GM12878 (cell line): ENCODE results near the gene MND1. TPM values are rescaled to one million over a fixed set of nuclear protein-coding genes. Genes with fewer than 3 reads are reported as not detected.
A peak's percentile ranks its signal among the peaks of the same experiment; 100 is the strongest.

Source experiments
- BMI1 ChIP-seq: fragments of 450-650 bp; IDR thresholded peaks from 2 replicates; pipeline ENCODE4 v1.6.1; 2016; ENCODE audit warnings: mild to moderate bottlenecking, moderate library complexity, borderline replicate concordance
- CREB1 ChIP-seq: IDR thresholded peaks from 2 replicates; pipeline ENCODE4 v1.6.1; 2012; ENCODE audit warnings: low read depth, mild to moderate bottlenecking, inconsistent platforms
- CUX1 ChIP-seq: IDR thresholded peaks from 2 replicates; pipeline ENCODE4 v1.6.1; 2012; ENCODE audit warnings: improper control_type of control experiment, low read depth, low read length; ENCODE audit not compliant: insufficient replicate concordance
- E2F4 ChIP-seq: IDR thresholded peaks from 2 replicates; pipeline ENCODE4 v1.6.1; 2012; ENCODE audit warnings: low read depth, low read length, improper control_type of control experiment
- EZH2 ChIP-seq: IDR thresholded peaks from 2 replicates; pipeline ENCODE4 v1.6.1; 2012; ENCODE audit warnings: low read depth, mild to moderate bottlenecking, control low read depth, inconsistent platforms, low read length, borderline replicate concordance; ENCODE audit not compliant: control insufficient read depth
- HDAC2 ChIP-seq: fragments of 200-600 bp; sonication (generic); IDR thresholded peaks from 2 replicates; pipeline ENCODE4 v1.6.1; 2017
- JUND ChIP-seq: IDR thresholded peaks from 2 replicates; pipeline ENCODE4 v1.6.1; 2012; ENCODE audit warnings: low read depth, mild to moderate bottlenecking, low read length, improper control_type of control experiment, moderate library complexity
- KAT2A ChIP-seq: conservative IDR thresholded peaks from 2 replicates; pipeline ENCODE4 v1.6.1; 2011; ENCODE audit warnings: low read depth, low read length; ENCODE audit not compliant: control insufficient read depth
- MTA2 ChIP-seq: fragments of 450-650 bp; IDR thresholded peaks from 2 replicates; pipeline ENCODE4 v1.6.1; 2016; ENCODE audit warnings: low read depth, mild to moderate bottlenecking, moderate library complexity
- RELA ChIP-seq: fragments of 450-650 bp; IDR thresholded peaks from 2 replicates; pipeline ENCODE4 v1.8.0; 2014; ENCODE audit warnings: borderline replicate concordance; ENCODE audit not compliant: partially characterized antibody
- REST ChIP-seq: IDR thresholded peaks from 2 replicates; pipeline ENCODE4 v1.6.1; 2012; ENCODE audit warnings: mild to moderate bottlenecking, low read depth, low read length
- SMAD1 ChIP-seq: fragments of 450-650 bp; IDR thresholded peaks from 2 replicates; pipeline ENCODE4 v1.6.1; 2018; ENCODE audit warnings: mild to moderate bottlenecking, low read depth; ENCODE audit not compliant: partially characterized antibody
- SPI1 ChIP-seq: IDR thresholded peaks from 2 replicates; pipeline ENCODE4 v1.6.1; 2011; ENCODE audit warnings: low read depth, mild to moderate bottlenecking, low read length, moderate library complexity, borderline replicate concordance; ENCODE audit not compliant: insufficient read depth
- STAT1 ChIP-seq: fragments of 450-650 bp; conservative IDR thresholded peaks from 2 replicates; pipeline ENCODE4 v1.6.1; 2014; ENCODE audit warnings: antibody characterized with exemption, mild to moderate bottlenecking
- SUPT20H ChIP-seq: IDR thresholded peaks from 2 replicates; pipeline ENCODE4 v1.6.1; 2011; ENCODE audit warnings: low read depth, mild to moderate bottlenecking, low read length, moderate library complexity, borderline replicate concordance; ENCODE audit not compliant: control insufficient read depth
- polyA plus RNA-seq, 11 experiments: library from polyadenylated mRNA; depleted of rRNA in 4 of 11; unstranded in 6 of 11; stranded (reverse) in 5 of 11; fragments of >200 nt; fragmentation: Nextera tagmentation in 4 of 11; fragmentation: Illumina TruSeq in 1 of 11; extraction: Ambion mirVana in 4 of 11; extraction: Trizol in 1 of 11; gene quantifications; 1 replicate in 1 of 11; 2 replicates in 10 of 11; pipeline versions ENCODE4 v1.2.1 to v1.2.3, GENCODE V29; 2011 to 2016; ENCODE audit warnings: inconsistent platforms in 2 of 11, missing spikeins in 2 of 11, low read depth in 1 of 11
- total RNA-seq, 4 experiments: library from RNA; depleted of rRNA in 3 of 4; stranded (reverse); fragments of >200 nt in 3 of 4; fragmentation: Illumina TruSeq in 1 of 4; extraction: Trizol in 1 of 4; gene quantifications; 2 replicates each; pipeline versions ENCODE4 v1.2.1 to v1.2.3, GENCODE V29; 2013 to 2021

MND1 gene
- total and polyA plus RNA-seq, 10 of the 15 experiments (the other 5 are each of a cell fraction or from before 2014, with no cell fraction given): 17.7 to 58.1 (median 47.3) TPM

GRCh38 chr4:153432965-153433753, 88.7 kb downstream of the MND1 start (continued):
- no peak for TF ChIP-seq STAT1
- TF ChIP-seq CUX1: peak; percentile 59
- TF ChIP-seq JUND: peak; percentile 93; the same call in 1 of the 2 replicates
- no peak for TF ChIP-seq HDAC2
- no peak for TF ChIP-seq KAT2A
- no peak for TF ChIP-seq SUPT20H
- peak; percentile 79; the same call in 1 of the 2 replicates for TF ChIP-seq BMI1
- TF ChIP-seq E2F4: 0 out of 2 replicates have a peak, but pooled peaks have one; percentile 53
- peak; percentile 59; the same call in 1 of the 2 replicates for TF ChIP-seq CREB1
- TF ChIP-seq EZH2: no peak
- peak; percentile 76 for TF ChIP-seq SMAD1
- peak; percentile 46 for TF ChIP-seq RELA
- TF ChIP-seq MTA2: peak; percentile 78
- peak; percentile 95 for TF ChIP-seq SPI1
- no peak for TF ChIP-seq REST
